GM21515 (cell line): ENCODE measurements around the gene MLH3.
A peak's percentile ranks its signal among the peaks of the same experiment; 100 is the strongest.
"Not testable (repeated sequence)": the region's sequence is repeated elsewhere in the genome, so short reads cannot be mapped to it uniquely, and the experiment has no call there.

Source experiments
- ATAC-seq: cut with Tn5 transposase; IDR thresholded peaks from one replicate; pipeline ENCODE4 v1.9.1; 2021; ENCODE audit not compliant: unreplicated experiment

Gene MLH3

GRCh38 chr14:75050852-75051555 lies at the start of gene MLH3:
MLH3 (minus strand) TSS chr14:75051467; CDS start chr14:75049655, 1,812 bp downstream.
- ATAC-seq, result peak; percentile 79

- no peak for ATAC-seq
Measured at GRCh38 chr14:75098682-75099081, 47.4 kb upstream of the MLH3 start.

- no peak for ATAC-seq
Measured at GRCh38 chr14:75098212-75098611, 46.9 kb upstream of the MLH3 start.

- no peak for ATAC-seq
Measured at GRCh38 chr14:75096959-75097358, 45.7 kb upstream of the MLH3 start.

- ATAC-seq, result no peak
Measured at GRCh38 chr14:75095690-75096089, 44.4 kb upstream of the MLH3 start.

DNA sequence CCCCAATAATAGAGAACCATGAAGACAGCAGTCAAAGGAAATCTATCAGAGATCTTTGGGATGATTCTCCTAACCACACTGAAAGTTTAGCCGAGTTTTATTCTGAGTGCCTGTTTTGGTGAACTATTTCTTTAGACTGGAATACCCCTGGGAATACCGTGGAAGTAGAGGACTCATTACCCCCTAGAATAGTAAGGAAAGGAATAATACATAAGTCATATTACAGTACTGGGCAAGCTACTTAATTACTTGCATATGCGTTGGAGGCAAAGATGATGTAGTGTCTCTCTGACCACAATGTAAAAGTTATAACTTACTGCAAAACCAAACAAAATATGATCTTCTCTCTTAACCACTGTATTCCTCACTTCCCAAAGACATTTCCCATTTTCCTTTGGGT lies 43.6 kb upstream of the MLH3 start:
- ATAC-seq, result no peak

DNA sequence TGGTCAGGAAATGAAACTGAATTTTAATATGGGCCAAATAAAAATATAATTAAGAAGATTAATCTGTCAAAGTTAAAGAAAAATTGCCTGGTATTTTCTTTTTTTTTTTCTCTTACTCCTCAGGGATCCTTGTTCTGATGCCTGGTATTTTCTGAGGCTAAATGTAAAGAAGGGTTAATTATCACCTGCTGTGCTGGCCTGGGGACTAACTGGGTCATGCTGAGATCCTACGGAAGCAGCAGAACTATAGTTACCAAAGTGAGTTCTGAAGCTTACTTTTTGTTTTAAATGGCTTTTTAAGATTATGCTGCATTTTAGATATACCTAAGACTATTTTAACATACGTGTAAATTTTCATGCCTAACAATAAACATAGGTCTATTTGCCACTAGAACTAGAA lies 41.4 kb upstream of the MLH3 start:
- no peak for ATAC-seq

GRCh38 chr14:75091251-75091650 lies 40.0 kb upstream of the MLH3 start:
- ATAC-seq, result no peak

DNA sequence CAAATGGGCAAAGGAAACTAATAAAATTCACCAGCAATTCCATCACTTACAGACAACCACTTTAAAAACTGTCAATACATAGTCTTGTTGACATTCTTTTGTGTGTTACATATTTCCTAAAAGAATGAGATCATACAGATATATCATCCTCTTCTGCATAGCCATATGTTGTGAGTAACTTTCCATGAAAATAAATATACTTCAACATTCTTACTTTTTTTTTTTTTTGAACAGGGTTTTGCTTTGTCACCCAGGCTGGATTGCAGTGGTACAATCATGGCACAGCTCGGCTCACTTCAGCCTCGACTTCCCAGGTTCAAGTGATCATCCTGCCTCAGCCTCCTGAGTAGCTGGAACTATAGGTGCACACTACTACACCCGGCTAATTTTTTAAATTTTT lies 39.1 kb upstream of the MLH3 start:
- ATAC-seq, result no peak

GRCh38 chr14:75088566-75089373 lies 37.5 kb upstream of the MLH3 start:
- ATAC-seq, result no peak

DNA sequence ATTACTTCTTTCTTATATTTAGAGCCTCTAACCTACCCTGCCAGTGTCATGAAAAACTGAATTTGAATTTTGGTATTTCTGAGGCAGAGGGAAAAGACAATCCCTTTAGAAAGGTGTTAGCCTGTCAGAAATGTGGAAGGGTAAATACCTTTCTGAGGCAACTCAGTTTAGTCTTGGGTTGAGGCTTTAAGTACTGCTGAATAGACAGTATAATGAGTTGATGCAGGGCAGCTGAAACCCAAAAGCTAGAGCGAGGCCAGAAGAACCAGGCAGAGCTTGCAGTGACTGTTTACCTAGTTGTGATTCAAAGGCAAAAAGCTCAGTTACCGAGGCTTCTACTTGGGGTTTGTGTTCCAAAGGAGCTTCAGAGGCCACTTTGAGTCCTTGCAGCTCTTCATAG lies 36.9 kb upstream of the MLH3 start:
- no peak for ATAC-seq

GRCh38 chr14:75084513-75084912 lies 33.2 kb upstream of the MLH3 start:
- ATAC-seq, result no peak

DNA sequence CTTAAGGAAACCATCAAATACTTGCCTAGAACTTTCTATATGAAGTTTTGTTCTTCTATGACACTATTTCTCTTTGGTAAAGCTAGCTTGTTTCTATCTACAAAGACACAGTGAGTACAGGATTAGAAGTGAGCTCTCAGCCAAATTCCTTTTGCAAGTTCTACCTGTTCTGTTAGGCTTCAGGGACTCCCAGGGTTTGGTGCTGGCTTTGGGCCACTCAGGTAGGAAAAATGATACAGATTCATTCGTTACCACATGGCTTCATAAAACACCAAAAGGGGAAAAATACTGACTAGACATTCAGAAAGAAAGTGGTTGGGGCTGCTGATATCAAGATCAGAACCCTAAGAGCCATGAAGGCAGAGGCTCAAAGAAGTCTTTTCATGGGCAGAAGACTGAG lies 32.0 kb upstream of the MLH3 start:
- no peak for ATAC-seq

DNA sequence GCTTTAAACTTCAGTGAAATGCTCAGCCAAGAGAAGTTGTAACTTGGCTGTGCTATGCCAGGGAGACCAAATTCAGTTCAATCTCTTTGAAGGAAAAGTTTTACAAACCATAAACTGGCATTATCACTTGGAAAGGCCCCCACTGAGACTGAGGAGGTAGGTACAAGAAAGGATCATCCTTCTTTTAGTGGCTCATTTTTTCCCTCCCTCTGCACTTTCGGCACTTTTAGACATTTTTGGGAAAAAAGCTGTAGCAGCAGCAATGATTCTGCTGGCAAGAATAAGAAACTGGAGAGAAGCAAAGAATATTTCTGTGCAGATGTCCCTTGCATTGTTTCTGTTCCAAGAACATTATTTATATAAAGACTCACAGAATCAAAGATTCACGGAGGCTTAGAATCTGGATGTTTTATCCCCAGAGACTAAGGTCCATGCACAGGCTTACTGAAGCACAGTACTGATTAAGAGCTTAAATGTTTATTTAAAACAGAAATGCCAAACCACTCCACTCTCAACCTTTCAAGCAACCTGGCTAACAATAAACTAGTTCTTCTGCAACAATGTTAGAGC lies 30.5 kb upstream of the MLH3 start:
- ATAC-seq, result no peak

DNA sequence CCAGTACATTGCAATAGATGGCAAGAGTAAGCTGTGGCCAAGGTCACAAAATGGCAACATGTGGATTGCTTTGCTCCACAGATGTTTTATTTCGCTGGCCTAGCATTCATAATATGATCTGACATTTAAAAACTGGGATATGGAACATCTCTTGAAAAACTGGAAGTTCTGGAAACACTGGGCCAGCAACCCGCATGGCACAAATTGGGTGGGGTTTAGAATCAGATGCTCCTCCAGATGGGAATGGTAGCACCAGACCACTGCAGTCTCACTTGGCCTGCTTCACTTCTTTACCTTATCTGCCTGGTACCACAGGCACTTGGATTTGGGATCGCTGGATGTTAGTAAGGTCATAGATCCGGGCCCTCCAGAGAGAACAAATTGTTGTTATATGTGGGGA lies 28.3 kb upstream of the MLH3 start:
- no peak for ATAC-seq

GRCh38 chr14:75077794-75078193 lies 26.5 kb upstream of the MLH3 start:
- ATAC-seq, result no peak

DNA sequence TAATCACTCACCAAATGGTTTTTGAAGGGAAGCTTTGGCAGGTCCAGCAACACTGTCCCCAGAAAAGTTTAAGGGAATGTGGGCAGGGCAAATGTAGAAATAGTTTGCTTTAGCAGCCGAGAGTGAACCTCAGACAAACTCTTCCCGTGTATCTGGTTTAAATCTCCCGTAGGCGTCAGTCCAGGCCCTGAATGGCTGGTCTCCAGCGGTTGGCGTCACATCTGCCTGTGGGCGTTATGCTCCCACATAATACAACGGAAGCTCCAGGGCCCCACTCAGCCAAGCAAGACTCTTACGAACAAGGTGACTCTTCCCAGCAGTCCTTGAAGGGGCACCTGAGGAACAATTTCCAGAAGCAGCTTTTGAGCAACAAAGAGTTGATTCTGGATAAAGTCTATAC lies 19.1 kb upstream of the MLH3 start:
- ATAC-seq, result no peak

DNA sequence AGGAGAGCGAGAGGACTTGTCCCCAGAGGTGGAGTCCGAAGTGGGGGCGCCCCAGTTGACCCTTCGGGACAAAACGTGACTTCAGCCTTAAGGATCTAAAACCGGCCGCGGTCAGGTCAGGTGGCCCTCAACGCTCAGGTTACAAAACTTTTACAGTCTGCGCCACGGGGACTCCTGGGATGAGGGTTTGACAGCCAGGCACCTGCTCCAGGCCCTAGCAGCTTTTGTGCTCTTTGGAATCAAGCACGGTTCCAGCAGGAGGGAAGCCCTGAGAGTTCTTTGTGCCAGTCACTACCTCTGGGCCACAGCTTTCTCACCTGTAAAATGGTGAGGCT lies 18.5 kb upstream of the MLH3 start:
- no peak for ATAC-seq

GRCh38 chr14:75069121-75069810 lies 18.0 kb upstream of the MLH3 start, which contains the start of gene ZC2HC1C:
ZC2HC1C (plus strand) TSS chr14:75069641; CDS start chr14:75070574, 933 bp downstream.
- ATAC-seq, result peak; percentile 62

GRCh38 chr14:75068294-75069120 lies 17.2 kb upstream of the MLH3 start:
- no peak for ATAC-seq

- ATAC-seq, result not testable (repeated sequence)
Measured at GRCh38 chr14:75067765-75068164, 16.5 kb upstream of the MLH3 start.
